Activated CD8-positive, alpha-beta T cell treated with anti-CD3 and anti-CD28 coated beads for 36 hours (primary cell): Measurements from ENCODE around the gene ITCH. TPM values are rescaled to one million over a fixed set of nuclear protein-coding genes. Genes with fewer than 3 reads are reported as not detected.

Source experiments
- ATAC-seq: fragments of 200-7000 bp; cut with Tn5 transposase; one replicate; pipeline ENCODE4 v1.10.0; 2021; ENCODE audit warnings: mild to moderate bottlenecking, moderate library complexity
- CTCF ChIA-PET: fragments of 350-600 bp; sonication (Branson Sonifier 250); formaldehyde crosslinking; loops from one replicate; lab custom pipeline; 2021; ENCODE audit warnings: antibody characterized with exemption; lab: Charles Lee
- POLR2A ChIA-PET: fragments of 350-600 bp; sonication (Branson Sonifier 250); formaldehyde crosslinking; loops from one replicate; lab custom pipeline; 2021; ENCODE audit warnings: antibody characterized with exemption; lab: Charles Lee
- DNase-seq: peaks from one replicate; pipeline ENCODE4 v3.0.0-alpha.2; 2020
- H3K27ac Mint-ChIP-seq: one replicate; pipeline ENCODE4 v1.8.0; 2021; ENCODE audit warnings: mild to moderate bottlenecking, mixed read lengths
- H3K27me3 Mint-ChIP-seq: one replicate; pipeline ENCODE4 v1.8.0; 2021; ENCODE audit warnings: mixed read lengths
- H3K36me3 Mint-ChIP-seq: one replicate; pipeline ENCODE4 v1.8.0; 2021; ENCODE audit warnings: low read depth, mixed read lengths
- H3K4me1 Mint-ChIP-seq: one replicate; pipeline ENCODE4 v1.8.0; 2021; ENCODE audit warnings: low read depth, mixed read lengths
- H3K4me3 Mint-ChIP-seq: one replicate; pipeline ENCODE4 v1.8.0; 2021; ENCODE audit warnings: mild to moderate bottlenecking, moderate library complexity, mixed read lengths
- H3K9me3 Mint-ChIP-seq: one replicate; pipeline ENCODE4 v1.8.0; 2021; ENCODE audit warnings: mixed read lengths
- CTCF ChIP-seq: fragments of 200-600 bp; IDR thresholded peaks from one replicate; pipeline ENCODE4 v1.8.0; 2022; ENCODE audit warnings: antibody characterized with exemption, mild to moderate bottlenecking
- intact Hi-C: fragments of 100-400 bp; cut with micrococcal nuclease; formaldehyde crosslinking; loops from one replicate; pipeline ENCODE4 v1.10.0; 2022
- total RNA-seq, 2 experiments: library from RNA; stranded (reverse); gene quantifications; one replicate each; pipeline ENCODE4 v1.2.3, GENCODE V29; 2021

Gene ITCH
- total RNA-seq, 2 experiments from 2014 or later: 46.0 to 51.8 TPM

DNA sequence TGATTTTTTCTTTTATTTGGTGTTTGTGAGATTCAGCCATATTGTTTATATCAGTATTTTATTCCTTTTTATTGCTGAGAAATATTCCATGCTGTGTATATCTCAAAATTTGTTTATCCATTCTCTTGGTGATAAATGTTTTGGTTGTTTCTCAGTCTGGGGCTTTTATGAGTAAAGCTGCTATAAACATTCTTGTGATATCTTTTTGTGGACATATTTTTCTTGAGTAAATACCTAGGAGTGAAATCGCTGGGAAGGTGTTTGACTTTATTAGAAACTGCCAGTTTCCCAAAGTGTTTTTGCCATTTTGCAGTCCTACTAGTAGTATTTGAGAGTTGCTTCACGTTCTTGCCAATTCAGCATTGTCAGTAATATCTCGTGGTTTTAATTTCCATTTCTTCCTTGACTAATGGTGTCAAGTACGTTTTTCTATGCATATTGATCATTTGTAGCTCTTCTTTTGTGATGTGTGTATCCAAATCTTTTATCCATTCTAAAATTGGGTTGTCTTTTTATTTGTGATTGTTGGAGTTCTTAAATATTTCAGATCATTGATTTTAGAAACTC, 122.1 kb downstream of the ITCH start:
- TF ChIP-seq CTCF: no peak
- CTCF ChIA-PET: interaction anchor here (0.7 to 4.2 kb wide), 3 partner anchors 9 to 173 kb away, joined by 3 to 21 read pairs (median 8); no protein-coding TSS in a partner anchor
- ATAC-seq (no peak), DNase-seq (no peak)
- peaks cover 6% of the 10 kb centered on the region for H3K9me3 Mint-ChIP-seq
- H3K27ac Mint-ChIP-seq: no peak overlapping the region
- H3K4me1 Mint-ChIP-seq: no peaks in the 10 kb centered on the region
- POLR2A ChIA-PET: no interaction called here
- no peak overlapping the region for H3K4me3 Mint-ChIP-seq
- H3K36me3 Mint-ChIP-seq: peaks cover 47% of the 10 kb centered on the region
- intact Hi-C loops: no loop called here
- no peaks in the 10 kb centered on the region for H3K27me3 Mint-ChIP-seq

- no peak overlapping the region for H3K27ac Mint-ChIP-seq
- H3K4me1 Mint-ChIP-seq: peaks cover 6% of the 10 kb centered on the region
- ChIA-PET CTCF (interaction anchor here (2.0 kb wide), 1 partner anchor 179 kb away, joined by 14 read pairs; no protein-coding TSS in a partner anchor), POLR2A (no interaction called here)
- H3K4me3 Mint-ChIP-seq: no peak overlapping the region
- peaks cover 43% of the 10 kb centered on the region for H3K36me3 Mint-ChIP-seq
- H3K9me3 Mint-ChIP-seq: no peaks in the 10 kb centered on the region
- ATAC-seq (no peak), DNase-seq (no peak)
- intact Hi-C loops: no loop called here
- H3K27me3 Mint-ChIP-seq: no peaks in the 10 kb centered on the region
- TF ChIP-seq CTCF: no peak
These were observed 128.3 kb downstream of the ITCH start for GRCh38 chr20:34491226-34491931.

DNA sequence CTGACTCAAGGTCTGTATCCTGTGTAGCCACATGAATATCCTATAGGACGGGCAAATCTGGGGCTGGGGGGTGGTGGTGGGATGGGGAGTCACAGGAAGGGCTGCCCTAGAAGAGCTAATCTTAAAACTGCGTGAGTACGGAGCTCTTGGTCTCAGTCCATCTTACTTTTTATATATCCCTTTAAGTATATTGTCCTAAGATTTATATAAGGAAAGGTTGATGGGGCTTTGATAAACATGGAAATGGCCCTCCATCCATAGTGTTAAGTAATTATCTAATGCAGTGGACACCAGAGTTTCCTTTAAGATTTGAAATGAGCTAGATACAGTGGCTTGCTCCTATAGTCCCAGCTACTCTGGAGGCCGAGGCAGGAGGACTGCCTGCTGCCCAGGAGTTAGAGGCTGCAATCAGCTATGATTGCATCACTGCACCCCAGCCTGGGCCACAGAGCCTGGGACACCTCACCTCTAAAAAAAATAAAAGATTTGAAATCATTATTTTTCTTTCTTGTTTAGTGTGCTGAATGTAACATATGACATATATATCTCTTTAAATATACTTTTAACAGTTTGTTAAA, 128.9 kb downstream of the ITCH start:
- intact Hi-C loops: no loop called here
- POLR2A ChIA-PET: no interaction called here
- TF ChIP-seq CTCF: no peak
- Mint-ChIP-seq H3K27ac (no peak overlapping the region), H3K4me3 (no peak overlapping the region), H3K27me3 (no peaks in the 10 kb centered on the region), H3K36me3 (peaks cover 43% of the 10 kb centered on the region), H3K4me1 (peaks cover 6% of the 10 kb centered on the region), H3K9me3 (no peaks in the 10 kb centered on the region)
- DNase-seq: no peak
- ATAC-seq: no peak
- CTCF ChIA-PET: interaction anchor here (2.0 kb wide), 1 partner anchor 180 kb away, joined by 14 read pairs; no protein-coding TSS in a partner anchor

GRCh38 chr20:34493646-34494045, 130.6 kb downstream of the ITCH start:
- DNase-seq: no peak
- CTCF ChIA-PET: interaction anchor here (1.1 kb wide), 1 partner anchor 158 kb away, joined by 3 read pairs; no protein-coding TSS in a partner anchor
- Mint-ChIP-seq H3K9me3 (peaks cover 6% of the 10 kb centered on the region), H3K27me3 (no peaks in the 10 kb centered on the region), H3K4me3 (no peak overlapping the region), H3K36me3 (peaks cover 57% of the 10 kb centered on the region), H3K4me1 (peaks cover 6% of the 10 kb centered on the region), H3K27ac (peak overlapping the region; percentile 41)
- POLR2A ChIA-PET: no interaction called here
- no peak for TF ChIP-seq CTCF
- ATAC-seq: no peak
- intact Hi-C loops: no loop called here

DNA sequence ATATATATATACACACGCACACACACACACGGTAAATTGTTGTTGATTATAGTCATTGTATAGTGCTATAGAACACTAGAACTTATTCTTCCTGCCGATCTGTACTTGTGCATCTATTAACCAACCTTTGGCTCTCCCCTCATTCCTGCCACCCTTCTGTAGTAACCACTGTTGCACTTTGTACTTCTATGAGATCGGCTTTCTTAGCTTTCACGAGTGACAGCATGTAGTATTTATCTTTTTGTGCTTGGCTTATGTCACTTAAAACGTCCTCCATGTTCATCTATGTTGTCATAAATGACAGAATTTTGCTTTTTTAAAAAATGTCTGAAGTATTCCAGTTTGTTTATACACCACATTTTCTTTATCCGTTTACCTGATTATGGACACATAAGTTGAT, 132.2 kb downstream of the ITCH start:
- ATAC-seq (no peak), DNase-seq (no peak)
- Mint-ChIP-seq H3K4me1 (peaks cover 6% of the 10 kb centered on the region), H3K9me3 (peaks cover 12% of the 10 kb centered on the region), H3K36me3 (peaks cover 57% of the 10 kb centered on the region), H3K27me3 (no peaks in the 10 kb centered on the region), H3K4me3 (no peak overlapping the region), H3K27ac (no peak overlapping the region)
- ChIA-PET CTCF (no interaction called here), POLR2A (no interaction called here)
- no peak for TF ChIP-seq CTCF
- intact Hi-C loops: no loop called here
